Liver (tissue), 9 donors: ENCODE data around the gene PSMG1. TPM values are rescaled to one million over a fixed set of nuclear protein-coding genes. Genes with fewer than 3 reads are reported as not detected.

ENCODE experiments used
- DNase-seq: peaks from one replicate; pipeline ENCODE4 v3.0.0-alpha.2; 2017; ENCODE audit warnings: low spot score
- H3K27ac ChIP-seq, 2 donors: one replicate each; pipeline ENCODE4 v1.7.0; 2013; ENCODE audit warnings: inconsistent platforms in 2 of 2, low read length in 2 of 2, control low read depth in 1 of 2, low read depth in 1 of 2, mild to moderate bottlenecking in 1 of 2
- H3K27me3 ChIP-seq, 4 donors: one replicate each; pipeline versions ENCODE4 v1.6.1 to v1.7.0; 2013; ENCODE audit warnings: low read length in 3 of 4, inconsistent platforms in 1 of 4, mild to moderate bottlenecking in 1 of 4, moderate library complexity in 1 of 4; ENCODE audit not compliant: control insufficient read depth in 4 of 4, insufficient read depth in 4 of 4
- H3K36me3 ChIP-seq, 4 donors: one replicate each; pipeline versions ENCODE4 v1.6.1 to v1.7.0; 2013; ENCODE audit warnings: low read length in 3 of 4, mild to moderate bottlenecking in 3 of 4, low read depth in 1 of 4, moderate library complexity in 1 of 4; ENCODE audit not compliant: control insufficient read depth in 4 of 4, insufficient read depth in 3 of 4
- H3K4me1 ChIP-seq, 4 donors: one replicate each; pipeline versions ENCODE4 v1.6.1 to v1.7.0; 2013; ENCODE audit warnings: low read length in 3 of 4, mild to moderate bottlenecking in 3 of 4, moderate library complexity in 1 of 4; ENCODE audit not compliant: control insufficient read depth in 4 of 4, insufficient read depth in 4 of 4
- H3K4me3 ChIP-seq, 3 donors: one replicate each; pipeline versions ENCODE4 v1.6.1 to v1.7.0; 2013; ENCODE audit warnings: low read length in 3 of 3, control low read depth in 1 of 3, low read depth in 1 of 3, mild to moderate bottlenecking in 1 of 3
- H3K9ac ChIP-seq, 2 donors: one replicate each; pipeline ENCODE4 v1.7.0; 2013; ENCODE audit warnings: low read length in 2 of 2, mild to moderate bottlenecking in 2 of 2, moderate library complexity in 2 of 2, control low read depth in 1 of 2, low read depth in 1 of 2
- H3K9me3 ChIP-seq, 4 donors: one replicate each; pipeline versions ENCODE4 v1.6.1 to v1.7.0; 2013; ENCODE audit warnings: low read length in 3 of 4; ENCODE audit not compliant: control insufficient read depth in 4 of 4
- FOXA1 ChIP-seq: IDR thresholded peaks from 2 replicates; pipeline ENCODE4 v1.6.1; 2016; ENCODE audit warnings: antibody characterized with exemption
- FOXA2 ChIP-seq: IDR thresholded peaks from 2 replicates; pipeline ENCODE4 v1.6.1; 2016; ENCODE audit warnings: antibody characterized with exemption
- GABPA ChIP-seq, 2 donors: IDR thresholded peaks in 1 of 2; conservative IDR thresholded peaks in 1 of 2; 2 replicates each; pipeline ENCODE4 v1.6.1; 2016; ENCODE audit warnings: antibody characterized with exemption in 2 of 2, mild to moderate bottlenecking in 1 of 2, moderate library complexity in 1 of 2
- HNF4A ChIP-seq, 2 donors: conservative IDR thresholded peaks; 2 replicates each; pipeline ENCODE4 v1.6.1; 2016; ENCODE audit warnings: antibody characterized with exemption in 2 of 2, mild to moderate bottlenecking in 2 of 2
- HNF4G ChIP-seq: IDR thresholded peaks from 2 replicates; pipeline ENCODE4 v1.6.1; 2016; ENCODE audit warnings: antibody characterized with exemption
- JUND ChIP-seq, 2 donors: IDR thresholded peaks; 2 replicates each; pipeline ENCODE4 v1.6.1; 2016; ENCODE audit warnings: antibody characterized with exemption in 2 of 2
- RAD21 ChIP-seq, 2 donors: IDR thresholded peaks; 2 replicates each; pipeline ENCODE4 v1.6.1; 2016; ENCODE audit warnings: antibody characterized with exemption in 2 of 2, mild to moderate bottlenecking in 2 of 2
- RXRA ChIP-seq, 2 donors: IDR thresholded peaks; 2 replicates each; pipeline ENCODE4 v1.6.1; 2017 to 2018; ENCODE audit warnings: antibody characterized with exemption in 2 of 2, mild to moderate bottlenecking in 1 of 2
- TAF1 ChIP-seq: conservative IDR thresholded peaks from 2 replicates; pipeline ENCODE4 v1.6.1; 2016; ENCODE audit warnings: antibody characterized with exemption, mild to moderate bottlenecking
- YY1 ChIP-seq: IDR thresholded peaks from 2 replicates; pipeline ENCODE4 v1.6.1; 2016; ENCODE audit warnings: antibody characterized with exemption, mild to moderate bottlenecking
- WGBS: extraction: QIAGEN DNeasy Blood & Tissue Kit; methylation state at CpG from one replicate; pipeline ENCODE4 v1.1.7; 2013; 5-methylcytosine and 5-hydroxymethylcytosine counted together
- polyA plus RNA-seq, 2 donors: library from polyadenylated mRNA; stranded (reverse) in 1 of 2; unstranded in 1 of 2; fragments of 200-250 nt in 1 of 2; fragments of >200 nt in 1 of 2; fragmentation: Nextera tagmentation in 1 of 2; extraction: Ambion mirVana in 1 of 2; gene quantifications; one replicate each; pipeline versions ENCODE4 v1.2.1 to v1.2.3, GENCODE V29; 2013 to 2015
- total RNA-seq, 2 donors: library from RNA; depleted of rRNA; stranded (reverse); fragments of >200 nt; gene quantifications; one replicate each; pipeline ENCODE4 v1.2.3, GENCODE V29; 2014
- TF ChIP-seq, protein P1 (sequence below): fragments of 150-350 bp; IDR thresholded peaks from 2 replicates; pipeline ENCODE4 v1.5.1; 2017; ENCODE audit warnings: improper control_type of control experiment, low read depth, low read length; ENCODE audit not compliant: missing input control
- TF ChIP-seq, protein P2 (sequence below): IDR thresholded peaks from 2 replicates; pipeline ENCODE4 v1.6.1; 2016; ENCODE audit warnings: antibody characterized with exemption
- TF ChIP-seq, protein P3 (sequence below): IDR thresholded peaks from 2 replicates; pipeline ENCODE4 v1.6.1; 2016; ENCODE audit warnings: antibody characterized with exemption
- TF ChIP-seq, protein P4 (sequence below): IDR thresholded peaks from 2 replicates; pipeline ENCODE4 v1.6.1; 2016; ENCODE audit warnings: antibody characterized with exemption
- donor health status: healthy.
- donor health status: healthy.
- donor health status: healthy.
- donor health status: healthy.
- donor health status: healthy.

The PSMG1 gene
- total and polyA plus RNA-seq, 4 donors: 23.9 to 32.3 (median 30.7) TPM

DNA sequence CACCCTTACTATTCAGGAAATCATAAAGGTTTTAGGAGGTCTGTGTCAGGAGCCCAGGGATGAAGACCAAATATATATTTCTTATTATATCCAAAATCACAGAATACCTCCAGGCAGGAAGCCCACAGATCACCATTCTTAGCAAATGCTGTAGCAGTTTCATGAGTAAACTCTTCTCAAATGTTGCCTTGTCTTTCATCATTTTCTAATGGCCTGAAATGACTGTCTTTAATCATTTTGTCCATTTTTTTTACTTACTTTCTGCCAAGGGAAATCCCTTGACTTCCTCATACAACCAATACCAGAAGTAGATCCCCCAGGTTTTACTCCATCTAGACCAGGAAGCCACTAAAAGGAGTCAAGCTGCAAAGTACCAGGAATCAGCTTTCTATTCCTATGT is 32.4 kb downstream of the PSMG1 start:
- no peak for DNase-seq
- no peaks in the 10 kb centered on the region for H3K4me1 ChIP-seq
- H3K36me3 ChIP-seq: no peaks in the 10 kb centered on the region
- no peak overlapping the region for H3K4me3 ChIP-seq
- H3K9ac ChIP-seq: no peak overlapping the region
- no peaks in the 10 kb centered on the region for H3K27me3 ChIP-seq
- TF ChIP-seq FOXA1 (no peak), TAF1 (no peak), YY1 (no peak), RXRA (IDR thresholded peaks at IDR 0.05) (no peak), HNF4A (conservative IDR thresholded peaks at IDR 0.05) (no peak), GABPA (IDR thresholded peaks at IDR 0.05 in 1 of 2, conservative IDR thresholded peaks at IDR 0.05 in 1 of 2) (no peak), RAD21 (IDR thresholded peaks at IDR 0.05) (no peak)
- TF ChIP-seq, protein P1, sequence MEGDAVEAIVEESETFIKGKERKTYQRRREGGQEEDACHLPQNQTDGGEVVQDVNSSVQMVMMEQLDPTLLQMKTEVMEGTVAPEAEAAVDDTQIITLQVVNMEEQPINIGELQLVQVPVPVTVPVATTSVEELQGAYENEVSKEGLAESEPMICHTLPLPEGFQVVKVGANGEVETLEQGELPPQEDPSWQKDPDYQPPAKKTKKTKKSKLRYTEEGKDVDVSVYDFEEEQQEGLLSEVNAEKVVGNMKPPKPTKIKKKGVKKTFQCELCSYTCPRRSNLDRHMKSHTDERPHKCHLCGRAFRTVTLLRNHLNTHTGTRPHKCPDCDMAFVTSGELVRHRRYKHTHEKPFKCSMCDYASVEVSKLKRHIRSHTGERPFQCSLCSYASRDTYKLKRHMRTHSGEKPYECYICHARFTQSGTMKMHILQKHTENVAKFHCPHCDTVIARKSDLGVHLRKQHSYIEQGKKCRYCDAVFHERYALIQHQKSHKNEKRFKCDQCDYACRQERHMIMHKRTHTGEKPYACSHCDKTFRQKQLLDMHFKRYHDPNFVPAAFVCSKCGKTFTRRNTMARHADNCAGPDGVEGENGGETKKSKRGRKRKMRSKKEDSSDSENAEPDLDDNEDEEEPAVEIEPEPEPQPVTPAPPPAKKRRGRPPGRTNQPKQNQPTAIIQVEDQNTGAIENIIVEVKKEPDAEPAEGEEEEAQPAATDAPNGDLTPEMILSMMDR: no peak
- TF ChIP-seq, protein P2, sequence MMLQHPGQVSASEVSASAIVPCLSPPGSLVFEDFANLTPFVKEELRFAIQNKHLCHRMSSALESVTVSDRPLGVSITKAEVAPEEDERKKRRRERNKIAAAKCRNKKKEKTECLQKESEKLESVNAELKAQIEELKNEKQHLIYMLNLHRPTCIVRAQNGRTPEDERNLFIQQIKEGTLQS: no peak
- TF ChIP-seq, protein P3, sequence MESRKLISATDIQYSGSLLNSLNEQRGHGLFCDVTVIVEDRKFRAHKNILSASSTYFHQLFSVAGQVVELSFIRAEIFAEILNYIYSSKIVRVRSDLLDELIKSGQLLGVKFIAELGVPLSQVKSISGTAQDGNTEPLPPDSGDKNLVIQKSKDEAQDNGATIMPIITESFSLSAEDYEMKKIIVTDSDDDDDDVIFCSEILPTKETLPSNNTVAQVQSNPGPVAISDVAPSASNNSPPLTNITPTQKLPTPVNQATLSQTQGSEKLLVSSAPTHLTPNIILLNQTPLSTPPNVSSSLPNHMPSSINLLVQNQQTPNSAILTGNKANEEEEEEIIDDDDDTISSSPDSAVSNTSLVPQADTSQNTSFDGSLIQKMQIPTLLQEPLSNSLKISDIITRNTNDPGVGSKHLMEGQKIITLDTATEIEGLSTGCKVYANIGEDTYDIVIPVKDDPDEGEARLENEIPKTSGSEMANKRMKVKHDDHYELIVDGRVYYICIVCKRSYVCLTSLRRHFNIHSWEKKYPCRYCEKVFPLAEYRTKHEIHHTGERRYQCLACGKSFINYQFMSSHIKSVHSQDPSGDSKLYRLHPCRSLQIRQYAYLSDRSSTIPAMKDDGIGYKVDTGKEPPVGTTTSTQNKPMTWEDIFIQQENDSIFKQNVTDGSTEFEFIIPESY: no peak
- H3K9me3 ChIP-seq: no peaks in the 10 kb centered on the region
- no peak overlapping the region for H3K27ac ChIP-seq

DNA sequence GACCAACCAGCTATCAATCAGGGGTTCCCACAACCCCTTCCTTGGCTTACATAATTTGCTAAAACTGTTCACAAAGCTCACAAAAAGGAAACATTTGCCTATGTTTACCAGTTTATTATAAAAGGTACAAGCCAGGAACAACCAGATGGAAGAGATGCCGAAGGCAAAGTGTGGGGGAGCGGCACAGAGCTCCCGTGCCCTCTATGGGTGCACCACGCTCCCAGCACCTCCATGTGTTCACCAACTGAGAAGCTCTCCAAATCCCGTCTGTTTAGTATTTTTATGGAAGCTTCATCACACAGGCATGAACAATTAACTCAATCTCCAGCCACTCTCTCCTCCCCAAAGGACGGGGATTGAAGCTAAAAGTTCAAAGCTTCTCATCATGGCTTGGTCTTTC is 32.9 kb downstream of the PSMG1 start:
- H3K27me3 ChIP-seq: no peaks in the 10 kb centered on the region
- H3K4me3 ChIP-seq: no peak overlapping the region
- no peak overlapping the region for H3K9ac ChIP-seq
- no peak overlapping the region for H3K27ac ChIP-seq
- TF ChIP-seq RXRA (IDR thresholded peaks at IDR 0.05) (no peak), TAF1 (no peak), YY1 (no peak), HNF4G (no peak), FOXA2 (no peak), GABPA (IDR thresholded peaks at IDR 0.05 in 1 of 2, conservative IDR thresholded peaks at IDR 0.05 in 1 of 2) (no peak), RAD21 (IDR thresholded peaks at IDR 0.05) (no peak), JUND (IDR thresholded peaks at IDR 0.05) (no peak)
- TF ChIP-seq, protein P4, sequence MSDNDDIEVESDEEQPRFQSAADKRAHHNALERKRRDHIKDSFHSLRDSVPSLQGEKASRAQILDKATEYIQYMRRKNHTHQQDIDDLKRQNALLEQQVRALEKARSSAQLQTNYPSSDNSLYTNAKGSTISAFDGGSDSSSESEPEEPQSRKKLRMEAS: no peak
- TF ChIP-seq, protein P3: no peak
- TF ChIP-seq, protein P2: no peak
- H3K4me1 ChIP-seq: no peaks in the 10 kb centered on the region
- 95% methylated on average over 6 of the region's 6 CpGs for WGBS
- H3K9me3 ChIP-seq: no peaks in the 10 kb centered on the region
- no peaks in the 10 kb centered on the region for H3K36me3 ChIP-seq
- no peak for DNase-seq
